GM10266 (cell line): ENCODE measurements around the gene TREM1.

Experiments
- DNase-seq: peaks from one replicate; pipeline ENCODE4 v3.0.0; 2012; ENCODE audit errors: extremely low spot score
- TF ChIP-seq, protein P1 (sequence below): IDR thresholded peaks from 2 replicates; pipeline ENCODE4 v1.5.1; 2012; ENCODE audit warnings: mild to moderate bottlenecking, low read depth; ENCODE audit not compliant: control insufficient read depth, insufficient read depth; ENCODE audit errors: missing control alignments

TREM1 gene

DNA sequence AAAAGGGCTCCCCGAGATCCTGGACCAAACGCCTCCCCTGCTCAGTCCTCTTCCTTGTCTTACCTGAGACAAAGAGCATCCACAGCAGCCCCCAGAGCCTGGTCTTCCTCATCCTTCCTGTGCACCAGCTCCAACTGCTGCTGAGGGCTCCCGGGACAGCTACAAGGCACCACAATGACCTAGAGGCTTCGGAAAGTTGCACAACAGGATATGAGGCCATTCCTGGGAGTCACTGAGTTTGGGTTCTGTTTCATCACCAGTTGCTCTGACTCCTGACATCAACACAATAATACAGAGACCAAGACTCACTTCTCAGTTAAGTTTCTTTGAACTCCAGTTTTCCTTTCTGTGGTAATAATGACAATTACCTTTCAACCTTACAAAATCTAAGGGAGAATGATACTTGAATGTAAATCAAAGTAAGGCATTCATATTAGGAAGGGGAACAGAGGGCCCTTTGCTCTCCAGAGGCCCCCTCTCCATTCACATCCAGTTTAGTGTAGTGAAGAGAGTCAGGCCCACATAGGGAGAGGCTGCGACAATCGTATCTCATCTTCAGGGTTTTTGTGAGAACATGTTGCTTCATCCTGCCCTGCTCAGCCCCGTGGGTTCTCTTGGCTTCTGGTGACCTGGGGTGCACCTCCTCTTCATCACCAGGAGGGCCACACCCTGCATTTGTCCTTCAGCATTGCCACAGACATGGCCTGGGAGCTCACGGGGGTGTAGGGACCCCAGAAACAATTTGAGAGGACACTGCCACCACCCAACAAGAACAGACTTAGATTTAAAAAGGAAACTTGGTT, at the start of gene TREM1:
Gene TREM1 (minus strand): TSS at position 139 of the 803 bp plus-strand sequence. CDS start 27 bp downstream, at position 112.
- TF ChIP-seq, protein P1, sequence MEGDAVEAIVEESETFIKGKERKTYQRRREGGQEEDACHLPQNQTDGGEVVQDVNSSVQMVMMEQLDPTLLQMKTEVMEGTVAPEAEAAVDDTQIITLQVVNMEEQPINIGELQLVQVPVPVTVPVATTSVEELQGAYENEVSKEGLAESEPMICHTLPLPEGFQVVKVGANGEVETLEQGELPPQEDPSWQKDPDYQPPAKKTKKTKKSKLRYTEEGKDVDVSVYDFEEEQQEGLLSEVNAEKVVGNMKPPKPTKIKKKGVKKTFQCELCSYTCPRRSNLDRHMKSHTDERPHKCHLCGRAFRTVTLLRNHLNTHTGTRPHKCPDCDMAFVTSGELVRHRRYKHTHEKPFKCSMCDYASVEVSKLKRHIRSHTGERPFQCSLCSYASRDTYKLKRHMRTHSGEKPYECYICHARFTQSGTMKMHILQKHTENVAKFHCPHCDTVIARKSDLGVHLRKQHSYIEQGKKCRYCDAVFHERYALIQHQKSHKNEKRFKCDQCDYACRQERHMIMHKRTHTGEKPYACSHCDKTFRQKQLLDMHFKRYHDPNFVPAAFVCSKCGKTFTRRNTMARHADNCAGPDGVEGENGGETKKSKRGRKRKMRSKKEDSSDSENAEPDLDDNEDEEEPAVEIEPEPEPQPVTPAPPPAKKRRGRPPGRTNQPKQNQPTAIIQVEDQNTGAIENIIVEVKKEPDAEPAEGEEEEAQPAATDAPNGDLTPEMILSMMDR: no peak
- DNase-seq: no peak

DNA sequence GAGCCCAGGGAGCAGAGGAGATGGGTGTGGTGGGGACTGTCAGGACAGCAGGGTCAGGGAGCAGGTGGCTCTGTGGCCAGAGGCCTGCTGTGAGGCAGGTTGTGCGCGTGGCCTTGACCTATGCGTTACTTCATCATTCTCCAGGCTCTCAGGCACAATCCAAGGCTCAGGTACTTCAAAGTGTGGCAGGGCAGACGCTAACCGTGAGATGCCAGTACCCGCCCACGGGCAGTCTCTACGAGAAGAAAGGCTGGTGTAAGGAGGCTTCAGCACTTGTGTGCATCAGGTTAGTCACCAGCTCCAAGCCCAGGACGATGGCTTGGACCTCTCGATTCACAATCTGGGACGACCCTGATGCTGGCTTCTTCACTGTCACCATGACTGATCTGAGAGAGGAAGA, 49.5 kb upstream of the TREM1 start:
- TF ChIP-seq, protein P1: no peak
- DNase-seq: no peak

DNA sequence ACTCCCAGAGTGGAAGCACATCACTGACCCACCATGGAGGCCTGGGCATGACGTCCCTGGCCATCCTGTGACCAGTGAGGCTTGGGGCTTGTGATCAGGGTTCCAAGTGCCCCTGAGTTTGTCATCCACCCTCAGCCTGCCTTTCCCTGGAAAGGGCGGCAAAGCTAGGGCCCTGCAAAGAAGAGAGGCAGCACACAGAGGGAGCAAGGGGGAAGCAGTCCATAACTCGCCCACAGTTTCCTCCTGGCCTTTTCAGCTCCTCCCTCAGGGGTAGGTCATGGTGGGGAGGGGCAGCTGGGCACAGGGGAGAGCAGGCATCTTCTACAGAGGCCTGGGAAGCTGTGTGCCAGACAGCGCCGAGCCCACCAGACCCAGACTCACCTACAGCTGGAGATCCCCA, 48.8 kb upstream of the TREM1 start, which contains the start of gene NCR2:
Gene NCR2 (plus strand): TSS at position 313 of the 400 bp plus-strand sequence. CDS start 269 bp downstream, outside the sequence.
- TF ChIP-seq, protein P1: no peak
- no peak for DNase-seq

DNA sequence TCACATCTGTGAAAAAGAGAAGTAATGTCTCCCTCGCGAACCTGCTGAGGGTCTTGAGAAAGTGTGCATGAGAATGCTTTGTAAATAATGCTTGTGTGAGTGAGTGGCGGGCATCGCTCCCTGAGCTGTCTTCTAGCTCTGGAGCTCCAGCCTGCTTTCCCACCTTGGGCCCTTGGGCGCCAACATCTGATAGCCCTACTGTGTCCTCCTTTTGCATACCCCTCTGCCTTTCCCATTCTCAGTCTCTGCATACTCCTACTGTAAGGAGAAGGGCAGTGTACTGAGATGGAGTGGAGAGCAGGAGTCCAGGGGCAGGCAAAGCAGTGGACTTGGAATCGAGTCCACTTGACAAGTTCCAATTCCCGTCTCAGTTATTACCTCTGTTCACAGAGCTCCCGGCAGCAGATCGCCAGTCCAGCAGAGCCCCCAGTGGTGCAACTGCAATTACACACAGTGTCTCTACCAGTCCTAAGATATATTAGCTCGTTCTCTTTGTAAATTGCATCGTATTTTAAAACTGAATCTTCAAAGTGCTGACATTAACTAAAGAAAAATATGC, 48.1 kb upstream of the TREM1 start:
- TF ChIP-seq, protein P1: peak; percentile 24
- no peak for DNase-seq

DNA sequence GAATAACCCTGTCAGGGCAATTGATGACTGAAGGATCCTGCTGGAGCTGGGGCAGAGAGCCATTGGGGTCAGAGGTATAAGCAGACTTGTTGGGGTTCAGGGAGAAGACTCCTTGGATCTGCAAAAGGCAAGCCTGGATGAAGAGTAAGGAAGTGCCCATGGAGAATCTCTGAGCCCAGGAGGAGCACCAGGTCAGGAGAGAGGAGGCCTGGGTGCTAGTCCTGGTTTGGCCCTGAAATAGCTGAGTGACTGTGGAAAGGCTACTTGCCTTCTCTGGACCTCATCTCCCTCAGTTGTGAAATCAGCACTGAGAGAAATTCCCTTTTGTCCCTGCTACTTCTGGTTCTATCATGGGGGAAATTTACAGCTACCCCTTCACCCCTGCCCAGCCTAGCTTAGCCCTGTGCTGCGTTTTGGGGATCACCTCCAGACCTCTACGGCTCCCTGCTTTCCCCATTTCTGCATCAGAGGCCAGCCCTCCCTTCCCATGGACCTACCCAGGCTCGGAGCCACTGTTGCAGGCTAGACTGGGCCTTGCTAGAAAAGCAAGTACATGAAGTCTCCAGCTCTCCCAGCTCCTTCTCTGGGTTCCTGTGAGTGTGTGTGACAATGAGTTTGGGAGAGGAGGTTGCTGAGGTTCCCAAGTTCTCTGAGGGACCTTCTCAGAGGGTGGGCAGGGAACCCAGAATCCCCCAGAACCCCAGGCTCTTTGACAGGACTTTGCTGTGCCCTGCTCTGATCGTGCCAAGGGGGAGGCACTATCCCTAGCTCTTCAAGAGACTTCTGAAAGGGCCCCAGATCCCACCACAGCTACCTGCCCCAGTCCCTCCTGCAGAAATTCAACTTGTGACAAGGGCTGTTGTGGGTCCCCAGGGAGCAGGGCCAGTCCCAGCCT, 46.6 kb upstream of the TREM1 start:
- DNase-seq: no peak
- TF ChIP-seq, protein P1: no peak

DNA sequence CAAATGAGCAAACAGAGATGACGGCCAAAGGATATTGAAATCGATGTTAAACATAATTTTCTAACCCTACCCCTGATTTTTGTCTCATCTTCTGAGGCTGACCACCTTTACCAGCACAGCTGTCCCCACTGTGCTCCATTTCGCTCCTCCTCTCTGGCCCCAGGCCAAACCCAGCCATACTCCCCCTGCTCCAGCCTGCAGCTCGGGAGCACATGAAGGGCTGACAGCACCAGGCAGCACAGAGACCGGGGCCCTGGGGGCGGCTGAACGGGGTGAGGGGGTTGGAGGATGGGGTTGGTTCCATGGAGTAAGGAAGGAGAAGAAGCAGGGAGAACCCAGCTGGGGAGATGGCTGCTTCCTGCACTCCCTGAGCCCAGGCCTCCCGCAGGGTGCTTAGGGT, 45.8 kb upstream of the TREM1 start:
- DNase-seq: no peak
- TF ChIP-seq, protein P1: no peak
